PC-9 (cell line): Measurements from ENCODE around the gene LRMDA.

Source experiments
- EZH2 ChIP-seq: fragments of 200-600 bp; sonication (generic); IDR thresholded peaks from 2 replicates; pipeline ENCODE4 v1.8.0; 2017; ENCODE audit warnings: antibody characterized with exemption, low read depth
- TF ChIP-seq, protein P1 (sequence below): fragments of 200-600 bp; sonication (generic); conservative IDR thresholded peaks from 2 replicates; pipeline ENCODE4 v1.6.1; 2017; ENCODE audit warnings: mixed run types, antibody characterized with exemption, mild to moderate bottlenecking, moderate library complexity

GRCh38 chr10:76034353-76035205, 603.2 kb downstream of the LRMDA start:
- TF ChIP-seq, protein P1, sequence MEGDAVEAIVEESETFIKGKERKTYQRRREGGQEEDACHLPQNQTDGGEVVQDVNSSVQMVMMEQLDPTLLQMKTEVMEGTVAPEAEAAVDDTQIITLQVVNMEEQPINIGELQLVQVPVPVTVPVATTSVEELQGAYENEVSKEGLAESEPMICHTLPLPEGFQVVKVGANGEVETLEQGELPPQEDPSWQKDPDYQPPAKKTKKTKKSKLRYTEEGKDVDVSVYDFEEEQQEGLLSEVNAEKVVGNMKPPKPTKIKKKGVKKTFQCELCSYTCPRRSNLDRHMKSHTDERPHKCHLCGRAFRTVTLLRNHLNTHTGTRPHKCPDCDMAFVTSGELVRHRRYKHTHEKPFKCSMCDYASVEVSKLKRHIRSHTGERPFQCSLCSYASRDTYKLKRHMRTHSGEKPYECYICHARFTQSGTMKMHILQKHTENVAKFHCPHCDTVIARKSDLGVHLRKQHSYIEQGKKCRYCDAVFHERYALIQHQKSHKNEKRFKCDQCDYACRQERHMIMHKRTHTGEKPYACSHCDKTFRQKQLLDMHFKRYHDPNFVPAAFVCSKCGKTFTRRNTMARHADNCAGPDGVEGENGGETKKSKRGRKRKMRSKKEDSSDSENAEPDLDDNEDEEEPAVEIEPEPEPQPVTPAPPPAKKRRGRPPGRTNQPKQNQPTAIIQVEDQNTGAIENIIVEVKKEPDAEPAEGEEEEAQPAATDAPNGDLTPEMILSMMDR: no peak
- TF ChIP-seq EZH2: no peak
